ENCODE measurements around the gene ANP32A.

DNA sequence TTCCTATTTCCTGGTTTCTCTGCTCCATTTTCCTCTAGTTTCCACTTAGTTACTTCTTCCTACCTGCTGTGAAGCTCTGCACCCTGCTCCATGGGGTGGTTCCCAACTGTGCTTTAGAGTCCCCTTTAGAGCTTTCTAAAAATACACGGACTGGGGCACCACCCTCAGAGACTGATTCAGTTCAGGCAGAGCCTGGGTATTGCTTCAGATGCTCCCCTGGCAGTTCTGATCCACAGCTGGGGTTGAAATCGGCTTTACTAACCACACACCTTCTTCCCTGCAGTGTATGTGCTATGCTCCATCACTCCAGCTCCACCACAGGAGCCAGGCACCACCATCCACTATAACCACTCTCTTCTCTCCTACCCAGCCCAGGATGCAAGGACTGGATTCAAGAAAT, 12.6 kb downstream of the ANP32A start:
- TF ChIP-seq, protein P1, sequence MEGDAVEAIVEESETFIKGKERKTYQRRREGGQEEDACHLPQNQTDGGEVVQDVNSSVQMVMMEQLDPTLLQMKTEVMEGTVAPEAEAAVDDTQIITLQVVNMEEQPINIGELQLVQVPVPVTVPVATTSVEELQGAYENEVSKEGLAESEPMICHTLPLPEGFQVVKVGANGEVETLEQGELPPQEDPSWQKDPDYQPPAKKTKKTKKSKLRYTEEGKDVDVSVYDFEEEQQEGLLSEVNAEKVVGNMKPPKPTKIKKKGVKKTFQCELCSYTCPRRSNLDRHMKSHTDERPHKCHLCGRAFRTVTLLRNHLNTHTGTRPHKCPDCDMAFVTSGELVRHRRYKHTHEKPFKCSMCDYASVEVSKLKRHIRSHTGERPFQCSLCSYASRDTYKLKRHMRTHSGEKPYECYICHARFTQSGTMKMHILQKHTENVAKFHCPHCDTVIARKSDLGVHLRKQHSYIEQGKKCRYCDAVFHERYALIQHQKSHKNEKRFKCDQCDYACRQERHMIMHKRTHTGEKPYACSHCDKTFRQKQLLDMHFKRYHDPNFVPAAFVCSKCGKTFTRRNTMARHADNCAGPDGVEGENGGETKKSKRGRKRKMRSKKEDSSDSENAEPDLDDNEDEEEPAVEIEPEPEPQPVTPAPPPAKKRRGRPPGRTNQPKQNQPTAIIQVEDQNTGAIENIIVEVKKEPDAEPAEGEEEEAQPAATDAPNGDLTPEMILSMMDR (IDR thresholded peaks at IDR 0.05) = no peak
- TF ChIP-seq ZFX (IDR thresholded peaks at IDR 0.05; ENCODE audit: borderline replicate concordance) = no peak
